ENCODE measurements around the gene NMT1. TPM values are rescaled to one million over a fixed set of nuclear protein-coding genes. Genes with fewer than 3 reads are reported as not detected.

Gene NMT1
- total RNA-seq, 4 donors from 2014 or later: 16.1 to 83.8 (median 43.4) TPM

DNA sequence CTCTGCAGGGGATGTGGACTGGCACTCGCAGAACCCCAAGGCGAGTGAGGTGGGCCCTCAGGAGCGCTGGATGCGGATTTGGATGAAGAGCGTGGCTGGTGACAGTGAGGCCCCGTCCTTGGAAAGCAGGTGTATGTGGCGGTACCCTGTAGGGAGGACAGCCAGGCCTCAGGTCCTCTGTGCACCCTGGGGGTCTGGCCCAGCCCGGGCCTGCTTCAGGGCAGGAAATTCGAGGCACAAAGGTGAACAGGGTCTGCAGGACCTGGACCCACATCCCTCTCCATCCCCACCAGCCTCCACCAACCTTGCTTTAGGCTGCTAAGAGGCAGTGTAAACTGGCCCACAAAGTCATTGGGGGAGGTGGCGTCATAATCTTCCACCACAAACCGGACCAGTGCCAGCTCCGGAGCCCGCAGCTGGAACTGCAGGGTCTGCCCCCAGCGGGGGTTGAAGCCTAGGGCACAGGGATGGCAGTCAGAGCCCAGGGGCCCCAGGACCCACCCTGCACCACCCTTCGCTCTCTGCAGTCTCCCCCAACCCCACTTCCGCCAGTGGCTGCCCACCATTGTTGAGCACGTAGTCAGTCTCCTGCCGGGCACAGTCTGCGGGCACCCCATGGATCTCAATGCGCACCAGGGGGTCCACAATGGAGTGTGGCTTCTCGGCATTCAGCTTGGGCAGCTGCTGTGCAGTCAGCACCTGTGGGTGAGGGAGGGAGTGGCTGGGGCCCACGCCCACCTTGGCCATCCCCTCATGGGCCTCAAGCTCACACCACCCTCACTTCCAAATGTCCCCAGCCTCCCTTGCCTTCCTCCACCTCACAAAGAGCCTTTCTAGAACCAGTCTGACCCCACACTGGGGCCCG, 51.7 kb downstream of the NMT1 start:
- intact Hi-C loops (cut with DNase I; ENCODE audit: low total_unique reads) (no loop called here), in situ Hi-C loops (cut with MboI; ENCODE audit: low pct_ligation_motif_present in 1 of 4, low pct_unique_long_range_greater_than_20kb in 1 of 4, low sequenced_read_pairs in 3 of 4) (no loop called here)
- H3K4me1 ChIP-seq: peaks cover 0 to 18% (median 2%) of the 10 kb centered on the region in 4 donors
- H3K4me3 ChIP-seq: no peak overlapping the region
- 95% methylated on average over 23 of the region's 23 CpGs; no CpG with 5 or more reads in 1 of the 2 donors for WGBS, 2 donors (ENCODE audit: low coverage in 1 of 2)
- TF ChIP-seq, protein P1, sequence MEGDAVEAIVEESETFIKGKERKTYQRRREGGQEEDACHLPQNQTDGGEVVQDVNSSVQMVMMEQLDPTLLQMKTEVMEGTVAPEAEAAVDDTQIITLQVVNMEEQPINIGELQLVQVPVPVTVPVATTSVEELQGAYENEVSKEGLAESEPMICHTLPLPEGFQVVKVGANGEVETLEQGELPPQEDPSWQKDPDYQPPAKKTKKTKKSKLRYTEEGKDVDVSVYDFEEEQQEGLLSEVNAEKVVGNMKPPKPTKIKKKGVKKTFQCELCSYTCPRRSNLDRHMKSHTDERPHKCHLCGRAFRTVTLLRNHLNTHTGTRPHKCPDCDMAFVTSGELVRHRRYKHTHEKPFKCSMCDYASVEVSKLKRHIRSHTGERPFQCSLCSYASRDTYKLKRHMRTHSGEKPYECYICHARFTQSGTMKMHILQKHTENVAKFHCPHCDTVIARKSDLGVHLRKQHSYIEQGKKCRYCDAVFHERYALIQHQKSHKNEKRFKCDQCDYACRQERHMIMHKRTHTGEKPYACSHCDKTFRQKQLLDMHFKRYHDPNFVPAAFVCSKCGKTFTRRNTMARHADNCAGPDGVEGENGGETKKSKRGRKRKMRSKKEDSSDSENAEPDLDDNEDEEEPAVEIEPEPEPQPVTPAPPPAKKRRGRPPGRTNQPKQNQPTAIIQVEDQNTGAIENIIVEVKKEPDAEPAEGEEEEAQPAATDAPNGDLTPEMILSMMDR (IDR thresholded peaks at IDR 0.05): no peak
- TF ChIP-seq EP300 (IDR thresholded peaks at IDR 0.05; ENCODE audit: low read depth) (no peak), POLR2AphosphoS5 (IDR thresholded peaks at IDR 0.05) (no peak), POLR2A (IDR thresholded peaks at IDR 0.05) (no peak)
- no peaks in the 10 kb centered on the region for H3K27me3 ChIP-seq
- H3K27ac ChIP-seq: peak overlapping the region in 3 of 4 donors; percentile 67 to 79 (median 69)
- no peak for DNase-seq
- no peaks in the 10 kb centered on the region for H3K9me3 ChIP-seq
- no peaks in the 10 kb centered on the region for H3K36me3 ChIP-seq

- DNase-seq: no peak
- intact Hi-C loops (cut with DNase I; ENCODE audit: low total_unique reads): no loop called here
- Histone ChIP-seq H3K27ac (no peak overlapping the region), H3K27me3 (no peaks in the 10 kb centered on the region), H3K4me1 (peaks cover 0 to 18% (median 2%) of the 10 kb centered on the region in 4 donors), H3K9me3 (no peaks in the 10 kb centered on the region), H3K36me3 (no peaks in the 10 kb centered on the region), H3K4me3 (no peak overlapping the region)
- TF ChIP-seq, protein P1 (IDR thresholded peaks at IDR 0.05): no peak
- no peak for TF ChIP-seq EP300 (IDR thresholded peaks at IDR 0.05; ENCODE audit: low read depth)
- TF ChIP-seq POLR2A (IDR thresholded peaks at IDR 0.05): no peak
- no peak for TF ChIP-seq POLR2AphosphoS5 (IDR thresholded peaks at IDR 0.05)
- WGBS, 2 donors (ENCODE audit: low coverage in 1 of 2): 87% methylated on average over 8 of the region's 9 CpGs; no CpG with 5 or more reads in 1 of the 2 donors
- in situ Hi-C loops (cut with MboI; ENCODE audit: low pct_ligation_motif_present in 1 of 4, low pct_unique_long_range_greater_than_20kb in 1 of 4, low sequenced_read_pairs in 3 of 4): no loop called here
Measured at GRCh38 chr17:45113424-45113754, 52.3 kb downstream of the NMT1 start.

GRCh38 chr17:45114117-45114932, 53.2 kb downstream of the NMT1 start:
- peaks cover 0 to 7% (median 0%) of the 10 kb centered on the region in 4 donors for H3K36me3 ChIP-seq
- TF ChIP-seq POLR2AphosphoS5 (IDR thresholded peaks at IDR 0.05) (no peak), EP300 (IDR thresholded peaks at IDR 0.05; ENCODE audit: low read depth) (no peak), POLR2A (IDR thresholded peaks at IDR 0.05) (no peak)
- TF ChIP-seq, protein P1 (IDR thresholded peaks at IDR 0.05): no peak
- DNase-seq: no peak
- 81 to 100% methylated on average over 2 to 15 of the region's 19 CpGs for WGBS, 2 donors (ENCODE audit: low coverage in 1 of 2)
- no peaks in the 10 kb centered on the region for H3K27me3 ChIP-seq
- no peak overlapping the region for H3K4me3 ChIP-seq
- intact Hi-C loops (cut with DNase I; ENCODE audit: low total_unique reads) (no loop called here), in situ Hi-C loops (cut with MboI; ENCODE audit: low pct_ligation_motif_present in 1 of 4, low pct_unique_long_range_greater_than_20kb in 1 of 4, low sequenced_read_pairs in 3 of 4) (no loop called here)
- peaks cover 0 to 18% (median 2%) of the 10 kb centered on the region in 4 donors for H3K4me1 ChIP-seq
- H3K27ac ChIP-seq: no peak overlapping the region
- no peaks in the 10 kb centered on the region for H3K9me3 ChIP-seq

- Histone ChIP-seq H3K4me1 (peaks cover 0 to 18% (median 2%) of the 10 kb centered on the region in 4 donors), H3K9me3 (no peaks in the 10 kb centered on the region), H3K4me3 (no peak overlapping the region), H3K27ac (no peak overlapping the region), H3K27me3 (no peaks in the 10 kb centered on the region), H3K36me3 (peaks cover 0 to 8% (median 0%) of the 10 kb centered on the region in 4 donors)
- in situ Hi-C loops (cut with MboI; ENCODE audit: low pct_ligation_motif_present in 1 of 4, low pct_unique_long_range_greater_than_20kb in 1 of 4, low sequenced_read_pairs in 3 of 4): no loop called here
- 86% methylated on average over 17 of the region's 26 CpGs; no CpG with 5 or more reads in 1 of the 2 donors for WGBS, 2 donors (ENCODE audit: low coverage in 1 of 2)
- TF ChIP-seq, protein P1 (IDR thresholded peaks at IDR 0.05): no peak
- TF ChIP-seq EP300 (IDR thresholded peaks at IDR 0.05; ENCODE audit: low read depth): no peak
- no peak for TF ChIP-seq POLR2AphosphoS5 (IDR thresholded peaks at IDR 0.05)
- TF ChIP-seq POLR2A (IDR thresholded peaks at IDR 0.05): no peak
- intact Hi-C loops (cut with DNase I; ENCODE audit: low total_unique reads): no loop called here
- DNase-seq: no peak
Measured at GRCh38 chr17:45115015-45115625, 54.0 kb downstream of the NMT1 start.
